ENCODE measurements around the gene RBM33.
"Not testable (repeated sequence)": the region's sequence is repeated elsewhere in the genome, so short reads cannot be mapped to it uniquely, and the experiment has no call there.

RBM33 gene

GRCh38 chr7:155644178-155644970, at the start of gene RBM33:
RBM33 (plus strand) TSS chr7:155644661; CDS start chr7:155644877, 216 bp downstream.
- peak; percentile 92 for DNase-seq

GRCh38 chr7:155594961-155595366, 49.5 kb upstream of the RBM33 start:
- peak; percentile 51 for DNase-seq

- DNase-seq, result no peak
Observed at GRCh38 chr7:155597753-155598140, 46.7 kb upstream of the RBM33 start.

- peak; percentile 84 for DNase-seq
Observed at GRCh38 chr7:155598810-155599210, 45.7 kb upstream of the RBM33 start.

- DNase-seq, result no peak
Observed at GRCh38 chr7:155602156-155602555, 42.3 kb upstream of the RBM33 start.

- no peak for DNase-seq
Observed at GRCh38 chr7:155602750-155603149, 41.7 kb upstream of the RBM33 start.

- DNase-seq, result peak; percentile 55
Observed at GRCh38 chr7:155603205-155603857, 41.1 kb upstream of the RBM33 start.

GRCh38 chr7:155603858-155604503, 40.5 kb upstream of the RBM33 start:
- DNase-seq, result no peak

GRCh38 chr7:155604504-155604997, 39.9 kb upstream of the RBM33 start:
- no peak for DNase-seq

GRCh38 chr7:155609185-155609584, 35.3 kb upstream of the RBM33 start:
- no peak for DNase-seq

- DNase-seq, result no peak
Observed at GRCh38 chr7:155610633-155611193, 33.7 kb upstream of the RBM33 start.

- DNase-seq, result no peak
Observed at GRCh38 chr7:155611808-155612447, 32.5 kb upstream of the RBM33 start.

GRCh38 chr7:155612658-155613057, 31.8 kb upstream of the RBM33 start:
- no peak for DNase-seq

- DNase-seq, result not testable (repeated sequence)
Observed at GRCh38 chr7:155615085-155615484, 29.4 kb upstream of the RBM33 start.

GRCh38 chr7:155618708-155619633, 25.5 kb upstream of the RBM33 start:
- DNase-seq, result peak; percentile 65

GRCh38 chr7:155619634-155620271, 24.7 kb upstream of the RBM33 start:
- no peak for DNase-seq

GRCh38 chr7:155620497-155620896, 24.0 kb upstream of the RBM33 start:
- DNase-seq, result no peak

GRCh38 chr7:155621418-155621980, 23.0 kb upstream of the RBM33 start:
- DNase-seq, result no peak

GRCh38 chr7:155624412-155624811, 20.0 kb upstream of the RBM33 start:
- no peak for DNase-seq

GRCh38 chr7:155625557-155625956, 18.9 kb upstream of the RBM33 start:
- no peak for DNase-seq

- no peak for DNase-seq
Observed at GRCh38 chr7:155629171-155629570, 15.3 kb upstream of the RBM33 start.
